GM18867 (cell line): Measurements from ENCODE around the gene ERP44.
A peak's percentile ranks its signal among the peaks of the same experiment; 100 is the strongest.
"Not testable (repeated sequence)": the region's sequence is repeated elsewhere in the genome, so short reads cannot be mapped to it uniquely, and the experiment has no call there.

Source experiments
- ATAC-seq: cut with Tn5 transposase; IDR thresholded peaks from one replicate; pipeline ENCODE4 v1.9.1; 2021; ENCODE audit warnings: mild to moderate bottlenecking, moderate library complexity; ENCODE audit not compliant: unreplicated experiment

The ERP44 gene

DNA sequence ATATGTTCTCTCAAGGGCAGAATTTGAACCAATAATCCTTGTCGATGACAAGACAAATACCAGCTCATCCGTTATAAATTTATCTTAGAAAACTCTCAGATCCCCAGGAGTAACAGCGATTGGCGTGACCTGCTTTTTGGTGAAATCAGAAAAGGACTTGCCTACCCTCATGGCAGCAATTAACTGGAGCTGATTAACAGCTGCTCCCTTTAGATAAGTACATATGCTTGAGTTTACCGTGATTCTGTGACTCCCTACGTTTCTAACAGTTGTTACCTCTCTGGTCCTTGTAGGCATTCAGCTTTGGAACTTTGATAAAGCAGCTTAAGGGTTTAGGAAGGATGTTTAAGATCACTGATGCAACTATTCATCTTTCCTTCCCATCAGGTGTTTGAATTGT lies 2.8 kb upstream of the ERP44 start:
- ATAC-seq = no peak

DNA sequence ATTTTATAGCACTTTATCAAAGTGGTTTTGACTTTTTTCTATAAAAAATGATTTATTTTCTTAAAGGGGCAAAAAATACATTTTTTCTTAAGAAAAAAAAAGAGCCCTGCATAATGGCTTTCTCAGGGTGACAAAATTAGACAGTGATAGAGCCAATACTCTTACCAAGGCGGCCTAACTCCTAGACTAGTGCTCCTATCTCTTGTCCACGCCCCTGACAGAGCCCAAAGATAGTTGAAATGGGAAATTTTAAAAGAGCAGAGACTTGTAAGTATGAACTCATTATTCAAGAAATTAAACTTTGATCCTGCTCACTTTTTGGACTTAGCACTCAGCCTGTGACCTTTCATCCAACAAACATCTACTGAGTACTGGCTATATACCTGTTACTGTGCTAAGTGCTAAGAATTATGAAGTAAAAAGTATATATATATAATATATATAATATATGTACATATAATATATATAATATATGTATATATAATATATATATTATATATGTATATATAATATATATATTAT lies 1.4 kb upstream of the ERP44 start:
- ATAC-seq = no peak

DNA sequence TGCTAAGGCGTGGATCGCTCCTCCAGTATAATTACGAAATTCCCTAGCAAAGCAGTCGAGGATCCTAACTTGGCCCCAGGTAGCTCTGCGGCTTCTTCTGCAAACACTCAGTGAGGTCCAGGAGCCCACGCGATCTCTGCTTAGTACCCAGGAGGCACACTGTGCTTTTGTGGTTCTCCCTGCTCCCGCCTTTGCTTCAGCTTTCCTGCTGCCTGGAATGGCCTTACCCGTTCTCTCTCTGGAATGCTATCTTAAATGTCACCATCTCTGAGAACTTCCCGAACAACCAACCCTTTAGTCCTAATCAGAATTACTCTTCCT lies 882 bp upstream of the ERP44 start:
- ATAC-seq = peak; percentile 2

DNA sequence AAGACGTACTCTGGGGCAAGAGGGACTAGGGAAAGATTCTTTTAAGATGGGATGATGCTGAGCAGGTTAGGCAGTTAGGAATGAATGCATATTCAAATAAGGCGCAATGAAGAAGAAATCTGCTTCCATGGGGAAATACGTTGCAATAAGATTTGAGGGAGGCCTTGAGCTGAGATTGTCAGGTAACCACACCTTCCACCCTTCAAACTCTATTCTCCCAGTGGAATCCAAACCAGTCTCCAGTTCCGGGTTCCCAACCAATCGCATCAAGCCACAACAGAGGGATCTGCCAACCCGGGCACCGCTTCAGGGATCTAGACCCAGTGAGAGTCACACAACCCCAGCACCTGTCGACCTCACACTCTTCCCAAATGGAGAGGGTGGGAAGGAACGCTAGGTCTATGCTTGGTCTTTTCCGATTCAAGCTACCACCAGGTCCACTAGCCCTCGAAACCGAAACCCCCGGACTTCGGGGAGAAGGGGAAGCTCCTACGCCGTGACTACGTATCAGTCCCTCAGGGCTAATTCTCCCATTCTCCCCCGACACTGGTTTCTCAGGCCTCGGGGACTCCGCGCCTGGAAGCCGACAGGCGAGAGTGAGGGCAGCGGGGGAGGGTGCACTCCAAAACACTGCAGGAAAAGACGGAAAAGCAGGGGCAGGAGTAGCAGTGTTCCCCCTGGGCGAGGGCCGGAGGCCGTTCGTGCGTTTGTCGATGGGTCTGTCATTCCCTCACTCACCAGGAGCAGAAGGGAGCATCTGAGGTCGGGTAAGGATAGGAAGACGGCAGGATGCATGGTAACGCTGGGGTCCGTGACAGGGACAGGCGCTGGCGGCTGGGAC lies 534 bp downstream of the ERP44 start:
- ATAC-seq = peak; percentile 15

DNA sequence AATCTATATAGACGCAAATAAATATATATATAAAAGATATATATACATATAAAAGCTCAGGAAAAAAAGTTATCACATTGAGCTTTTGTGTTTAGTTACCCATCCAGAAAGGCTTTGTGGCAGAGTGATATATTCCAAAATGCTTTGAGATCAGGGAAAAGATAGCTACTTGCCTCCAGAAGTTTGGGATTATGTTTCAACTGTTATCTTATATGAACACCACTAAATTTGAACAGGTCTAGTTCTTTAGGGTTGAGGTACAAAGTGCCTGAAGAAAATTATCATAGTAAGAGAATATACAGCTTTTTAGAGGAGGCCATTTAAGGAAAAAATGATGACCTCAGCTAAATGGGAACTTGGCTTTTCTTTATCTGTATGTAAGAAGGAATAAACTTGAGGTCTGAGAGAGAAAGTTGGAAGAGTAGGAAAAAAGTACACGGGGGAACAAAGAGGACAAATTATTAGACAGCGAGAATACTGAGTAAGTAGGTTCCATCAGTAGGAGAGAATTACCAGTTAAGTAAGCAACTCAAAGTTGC lies 2.4 kb downstream of the ERP44 start:
- no peak for ATAC-seq

DNA sequence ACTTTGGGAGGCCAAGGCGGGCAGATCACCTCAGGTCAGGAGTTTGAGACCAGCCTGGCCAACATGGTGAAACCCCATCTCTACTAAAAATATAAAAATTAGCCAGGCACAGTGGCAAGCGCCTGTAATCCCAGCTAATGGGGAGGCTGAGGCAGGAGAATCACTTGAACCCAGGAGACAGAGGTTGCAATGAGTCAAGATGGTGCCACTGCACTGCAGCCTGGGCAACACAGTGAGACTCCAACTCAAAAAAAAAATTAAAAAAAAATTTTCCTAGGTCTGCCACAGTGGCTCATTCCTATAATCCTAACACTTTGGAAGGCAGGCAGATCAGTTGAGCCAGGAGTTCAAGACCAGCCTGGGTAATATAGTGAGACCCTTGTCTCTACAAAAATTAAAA lies 4.4 kb downstream of the ERP44 start:
- ATAC-seq = not testable (repeated sequence)

DNA sequence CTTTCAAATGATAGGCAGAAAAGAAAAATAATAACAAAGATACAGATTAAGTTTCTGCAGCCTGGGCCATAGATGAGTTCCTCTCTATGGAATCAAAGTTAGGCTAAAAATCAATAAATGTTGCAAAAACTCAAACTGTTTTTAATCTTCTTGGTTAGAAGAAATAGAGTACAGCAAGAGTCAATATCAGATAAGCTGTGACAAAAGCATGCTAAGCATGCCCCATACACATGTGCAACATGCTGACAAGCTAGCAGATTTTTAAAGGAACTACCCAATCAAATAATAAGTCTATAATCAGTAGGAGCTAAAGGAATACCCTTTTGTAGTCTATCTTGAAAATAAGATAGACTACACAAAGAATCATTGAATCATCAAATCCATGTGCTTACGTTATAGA lies 6.7 kb downstream of the ERP44 start:
- ATAC-seq = no peak

DNA sequence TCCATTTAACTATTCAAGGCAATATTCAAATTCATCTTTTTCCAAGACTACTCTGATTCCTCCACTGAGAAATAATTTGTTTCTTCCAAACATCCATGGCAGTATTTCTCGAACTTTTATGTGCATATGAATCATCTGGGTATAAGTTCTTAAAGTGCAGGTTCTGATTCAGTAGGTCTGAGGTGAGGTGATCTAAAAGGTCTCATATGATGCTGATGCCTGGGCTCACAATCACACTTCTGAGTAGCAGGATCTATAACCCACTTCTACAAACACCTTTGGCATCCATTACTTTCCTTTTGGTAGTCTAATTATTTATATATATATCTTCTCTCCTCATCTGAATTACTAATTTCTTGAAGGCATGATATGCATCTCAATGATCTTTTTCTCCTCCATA lies 7.2 kb downstream of the ERP44 start:
- ATAC-seq = no peak

DNA sequence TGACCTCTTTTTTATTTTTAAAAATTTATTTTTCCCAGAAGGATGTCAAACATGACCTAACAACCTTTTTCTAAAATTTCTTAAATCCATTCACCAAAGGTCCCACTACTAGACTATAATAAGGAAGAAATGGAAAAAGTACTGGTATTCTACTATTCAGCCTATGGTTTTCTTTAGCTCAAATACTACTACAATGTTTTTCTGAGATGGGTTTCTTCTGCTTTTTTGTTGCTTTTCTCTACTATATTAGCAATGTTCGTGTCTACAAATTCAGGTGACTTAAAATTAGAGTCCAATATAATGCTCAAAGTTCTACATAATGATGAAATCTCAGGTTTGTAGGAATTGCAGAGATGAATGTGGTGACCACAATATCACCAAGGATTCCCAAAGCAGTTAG lies 7.9 kb downstream of the ERP44 start:
- ATAC-seq = no peak

DNA sequence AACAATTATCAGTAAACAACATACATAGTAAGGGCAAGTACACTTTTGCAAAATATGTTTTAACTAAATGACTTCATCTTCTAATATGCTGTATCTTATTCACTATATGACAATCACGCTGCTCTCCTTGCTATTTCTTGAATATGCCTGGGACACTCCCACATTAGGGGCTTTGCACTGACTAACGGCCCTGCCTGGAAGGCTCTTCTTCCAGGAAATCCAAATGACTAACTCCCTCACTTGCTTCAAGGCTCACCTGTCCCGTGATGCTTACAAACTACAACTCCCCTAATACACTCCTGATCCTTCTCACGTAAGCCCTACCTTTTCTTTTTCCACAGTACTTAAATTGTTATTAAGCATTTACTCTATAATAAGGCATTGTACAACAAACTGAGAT lies 10.6 kb downstream of the ERP44 start:
- ATAC-seq = no peak

DNA sequence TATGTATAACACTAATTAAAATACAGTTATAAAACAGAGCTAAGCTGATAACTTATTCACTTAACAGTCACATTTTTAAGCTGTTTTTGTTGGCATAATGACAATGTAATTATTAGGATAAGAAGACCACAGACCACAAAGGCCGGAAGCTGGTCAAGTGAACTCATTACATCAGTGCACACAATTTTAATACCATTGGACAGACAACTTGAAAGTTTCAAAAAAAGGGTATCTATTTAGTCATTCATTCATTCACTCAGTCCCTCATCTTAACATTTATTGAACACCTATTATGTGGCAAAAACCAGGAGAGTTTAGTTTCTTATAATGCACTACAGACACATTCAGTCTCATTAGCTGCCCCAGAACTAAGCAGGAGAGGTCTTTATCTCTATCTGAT lies 11.6 kb downstream of the ERP44 start:
- ATAC-seq = no peak

DNA sequence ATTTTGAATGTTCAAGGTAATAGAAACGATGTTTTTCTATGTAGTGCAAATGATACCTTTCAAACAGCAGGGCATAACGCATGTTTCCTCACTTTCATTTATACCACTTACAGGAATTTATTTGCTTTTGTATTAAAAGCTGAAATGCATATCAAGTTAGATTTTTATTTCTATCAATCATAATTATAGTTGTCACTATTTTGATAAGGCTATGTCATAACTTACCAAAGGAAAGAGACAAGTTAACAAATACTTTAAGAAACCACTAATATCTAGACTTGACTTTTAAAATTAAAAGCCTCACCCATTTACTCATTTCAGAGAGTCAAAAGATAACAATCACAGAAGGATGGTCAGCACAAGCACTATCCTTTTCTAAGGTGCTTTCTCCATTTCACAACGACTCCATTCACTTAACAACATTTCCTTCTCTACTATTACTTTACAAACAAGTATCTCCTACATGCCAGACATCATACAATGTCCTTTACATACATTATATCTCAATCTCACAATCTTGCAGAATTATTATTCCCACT lies 12.6 kb downstream of the ERP44 start:
- no peak for ATAC-seq

DNA sequence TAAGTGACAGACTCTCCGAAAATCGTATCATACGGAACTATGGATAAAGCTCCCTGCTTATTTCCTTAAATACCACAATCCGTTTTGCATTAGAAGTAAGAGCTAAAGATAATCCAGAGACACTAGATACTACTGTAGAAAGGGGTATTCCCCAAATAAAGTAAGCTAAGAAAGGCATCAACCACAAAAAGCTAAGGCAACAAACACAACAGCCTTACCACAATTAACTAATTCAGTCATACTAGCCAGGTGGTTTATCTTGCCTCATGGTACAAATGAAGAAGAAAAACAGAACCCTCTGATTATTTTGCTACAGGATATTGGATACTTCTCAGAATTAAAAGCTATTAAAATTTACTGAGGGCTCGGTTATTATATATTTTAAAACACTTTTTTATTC lies 14.1 kb downstream of the ERP44 start:
- peak; percentile 82 for ATAC-seq

DNA sequence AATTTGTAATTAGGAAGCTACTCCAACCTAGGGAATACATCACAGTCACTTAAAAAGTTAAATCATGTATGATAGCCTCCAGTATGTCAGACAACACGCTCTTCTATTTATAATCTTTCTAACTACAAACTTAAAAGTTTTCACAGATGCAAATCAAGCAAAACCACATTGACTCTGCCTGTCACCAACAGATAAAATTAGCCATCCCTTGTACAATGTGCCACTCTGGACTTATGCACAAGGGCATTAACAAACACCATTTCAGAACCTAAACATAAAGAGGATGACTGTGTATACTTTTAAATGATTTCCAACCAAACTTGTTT lies 14.7 kb downstream of the ERP44 start:
- peak; percentile 67 for ATAC-seq

DNA sequence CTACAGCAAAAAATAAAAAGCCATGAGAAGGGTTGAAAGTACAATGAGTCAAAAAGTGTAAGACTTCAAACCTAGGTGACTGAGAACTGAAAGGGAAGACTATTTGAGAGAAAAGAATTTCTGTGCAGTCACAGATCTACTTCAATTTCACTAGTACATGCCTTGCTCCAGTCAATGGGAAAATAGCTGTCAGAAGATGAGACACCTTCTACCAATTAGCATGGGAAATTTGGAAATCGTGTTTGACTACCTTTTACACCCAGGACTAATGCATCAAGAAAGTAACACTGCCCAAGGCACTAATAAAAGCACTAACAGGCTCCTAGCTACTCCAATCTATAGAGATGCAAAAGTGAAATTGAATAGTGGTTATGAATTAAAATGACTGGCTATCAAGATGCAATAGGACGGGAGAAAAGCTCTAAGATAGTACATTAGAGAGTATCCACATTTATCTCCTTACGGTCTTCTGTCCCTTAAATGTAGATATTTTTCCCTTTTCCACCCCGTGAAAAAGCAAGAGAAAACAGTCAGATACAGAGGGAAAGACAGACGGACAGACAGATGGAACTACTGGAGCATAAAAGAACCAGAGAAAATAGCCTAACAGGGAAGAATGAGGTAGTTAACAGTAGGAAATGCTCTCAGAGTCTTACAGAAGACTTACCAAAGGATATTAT lies 15.2 kb downstream of the ERP44 start:
- peak; percentile 47 for ATAC-seq

DNA sequence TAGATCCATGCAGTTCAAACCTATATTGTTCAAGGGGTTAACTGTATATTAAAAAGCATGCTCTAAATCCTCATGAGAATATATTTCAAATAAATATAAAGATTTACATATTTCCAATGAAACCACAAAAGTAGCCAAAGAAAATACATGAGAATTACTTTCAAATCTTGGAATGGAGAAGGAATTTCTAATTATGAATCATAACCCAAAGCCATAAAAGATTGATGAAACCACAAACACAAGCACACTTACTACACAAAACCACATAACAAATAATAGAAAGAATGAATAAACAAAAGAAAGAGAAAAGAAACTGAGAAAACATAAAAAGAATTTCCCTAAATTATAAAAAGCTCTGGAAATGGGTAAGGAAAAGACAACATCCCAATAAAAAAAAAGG lies 16.0 kb downstream of the ERP44 start:
- ATAC-seq = no peak

DNA sequence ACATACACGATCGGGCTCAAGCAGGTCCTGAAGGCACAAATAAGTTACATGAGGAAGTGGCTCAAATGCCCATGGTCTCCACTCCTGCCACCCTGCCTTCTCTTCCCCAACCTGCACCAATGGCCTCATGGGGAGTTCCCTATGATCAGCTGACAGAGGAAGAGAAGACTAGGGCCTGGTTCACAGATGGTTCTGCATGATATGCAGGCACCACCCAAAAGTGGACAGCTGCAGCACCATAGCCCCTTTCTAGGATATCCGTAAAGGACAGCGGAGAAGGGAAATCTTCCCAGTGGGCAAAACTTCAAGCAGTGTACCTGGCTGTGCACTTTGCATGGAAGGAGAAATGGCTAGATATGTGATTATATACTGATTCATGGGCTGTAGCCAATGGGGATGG lies 22.5 kb downstream of the ERP44 start:
- not testable (repeated sequence) for ATAC-seq

DNA sequence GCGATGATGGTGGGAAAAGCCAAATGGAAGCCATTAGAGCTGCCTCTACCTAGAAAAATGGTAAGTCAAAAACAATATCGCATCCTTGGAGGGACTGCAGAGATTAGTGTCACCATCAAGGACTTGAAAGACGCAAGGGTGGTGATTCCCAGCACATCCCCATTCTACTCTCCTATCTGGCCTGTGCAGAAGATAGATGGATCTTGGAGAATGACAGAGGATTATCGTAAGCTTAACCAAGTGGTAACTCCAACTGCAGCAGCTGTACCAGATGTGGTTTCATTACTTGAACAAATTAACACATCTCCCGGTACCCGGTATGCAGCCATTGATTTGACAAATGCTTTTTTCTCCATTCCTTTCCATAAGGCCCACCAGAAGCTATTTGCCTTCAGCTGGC lies 23.8 kb downstream of the ERP44 start:
- no peak for ATAC-seq

DNA sequence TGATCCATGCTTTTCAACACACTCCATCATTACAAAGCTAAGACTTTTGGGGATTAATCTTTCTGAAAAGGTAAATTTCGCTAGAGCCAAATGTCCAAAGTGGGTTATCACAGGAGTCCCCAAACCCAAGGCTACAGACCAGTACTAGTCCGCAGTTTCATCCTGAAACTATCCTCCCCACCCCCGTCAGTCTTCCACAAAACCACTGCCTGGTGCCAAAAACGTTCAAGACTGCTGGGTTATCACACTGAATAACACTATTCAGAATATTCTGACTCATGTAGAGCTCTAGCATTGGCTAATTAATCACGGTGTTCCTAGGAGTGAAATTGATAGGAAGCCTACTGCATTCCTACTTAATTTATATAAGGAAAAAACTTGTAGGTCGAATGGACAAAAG lies 24.7 kb downstream of the ERP44 start:
- ATAC-seq = no peak

DNA sequence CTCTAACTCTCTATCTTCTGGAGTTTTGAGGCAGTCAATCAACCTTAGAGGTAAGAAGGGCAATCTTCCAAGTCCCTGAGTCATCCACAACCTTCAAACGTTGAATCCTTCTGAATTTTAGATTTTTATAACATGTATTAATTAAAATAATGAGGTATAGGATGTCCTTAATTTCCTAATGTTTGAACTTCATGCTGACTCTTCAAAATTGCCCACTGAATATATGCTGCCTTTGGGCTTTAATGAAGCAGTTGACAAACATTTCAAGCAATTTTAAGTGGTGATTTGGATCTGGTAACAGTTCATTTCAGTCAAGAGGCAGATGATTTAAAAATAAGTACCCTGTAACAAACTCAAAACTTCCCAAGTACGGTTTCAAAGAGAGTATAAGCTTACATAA lies 26.0 kb downstream of the ERP44 start:
- ATAC-seq = no peak

DNA sequence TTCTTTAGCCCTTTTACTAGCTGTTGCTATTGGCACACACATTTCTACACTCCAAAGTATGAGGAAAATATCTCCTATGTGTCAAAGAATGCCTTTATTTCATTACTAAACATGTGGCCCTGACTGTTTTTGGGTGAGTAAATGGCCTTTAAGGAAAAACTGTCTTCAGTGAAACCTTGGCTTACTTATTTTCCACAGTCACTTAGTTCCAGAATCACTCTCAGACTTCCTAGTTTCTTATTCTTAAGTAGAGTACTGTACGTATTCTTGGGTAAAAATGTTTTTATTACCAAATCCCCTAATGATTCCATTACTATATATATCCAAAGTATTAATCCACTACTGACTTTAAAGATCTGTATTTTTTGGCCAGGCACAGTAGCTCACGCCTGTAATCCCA lies 27.5 kb downstream of the ERP44 start:
- ATAC-seq = no peak
